GM12878 (cell line): ENCODE data around the gene RORC. TPM values are rescaled to one million over a fixed set of nuclear protein-coding genes. Genes with fewer than 3 reads are reported as not detected.

Experiments used
- ATAC-seq: fragments of 200-7000 bp; cut with Tn5 transposase; 3 replicates; pipeline ENCODE4 v1.9.1; 2020; ENCODE audit warnings: mild to moderate bottlenecking, moderate library complexity
- BruUV-seq: library from RNA; stranded (reverse); fragments of 400-500 nt; replicated peaks from 2 replicates; lab custom pipeline; 2021; lab: Mats Ljungman, UMichigan
- CTCF ChIA-PET: fragments of 300-600 bp; sonication (Branson Sonifier 250); formaldehyde crosslinking; extraction: SDS; loops from one replicate; lab custom pipeline; 2021; ENCODE audit warnings: inconsistent platforms; lab: Yijun Ruan, JAX
- POLR2A ChIA-PET: fragments of 350-600 bp; formaldehyde crosslinking; extraction: SDS; loops from one replicate; lab custom pipeline; 2021; ENCODE audit warnings: inconsistent platforms; lab: Charles Lee
- RAD21 ChIA-PET: fragments of 300-600 bp; sonication (Branson Sonifier 250); formaldehyde crosslinking; loops from one replicate; lab custom pipeline; 2023; ENCODE audit warnings: antibody characterized with exemption; ENCODE audit not compliant: unreplicated experiment; lab: Charles Lee
- SMC1A ChIA-PET: fragments of 300-600 bp; sonication (Branson Sonifier 250); formaldehyde crosslinking; loops from one replicate; lab custom pipeline; 2023; ENCODE audit not compliant: unreplicated experiment, uncharacterized antibody; lab: Charles Lee
- DNase-seq: peaks from one replicate; pipeline ENCODE4 v3.0.0-alpha.2; 2011; ENCODE audit warnings: low read depth, low spot score
- FAIRE-seq: peaks from 3 replicates; lab custom pipeline; 2011; peaks lifted over from hg19 to GRCh38; lab: Jason Lieb, UNC
- H2AFZ ChIP-seq: 2 replicates; pipeline ENCODE4 v1.6.0; 2011; ENCODE audit warnings: low read depth, low read length, control low read depth; ENCODE audit not compliant: control insufficient read depth
- H3K27ac ChIP-seq: 2 replicates; pipeline ENCODE4 v1.5.1; 2011; ENCODE audit warnings: control low read depth; ENCODE audit not compliant: control insufficient read depth, insufficient read depth
- H3K27me3 ChIP-seq, 2 experiments: replicated peaks in 1 of 2; 2 replicates each; pipeline versions ENCODE4 v1.6.0 to v1.6.1; 2011; ENCODE audit warnings: low read length in 1 of 2; ENCODE audit not compliant: control insufficient read depth in 2 of 2, insufficient read depth in 2 of 2
- H3K36me3 ChIP-seq, 2 experiments: 2 replicates each; pipeline ENCODE4 v1.5.1; 2011; ENCODE audit warnings: low read length in 1 of 2; ENCODE audit not compliant: control insufficient read depth in 2 of 2, insufficient read depth in 2 of 2
- H3K4me1 ChIP-seq: 2 replicates; pipeline ENCODE4 v1.6.1; 2011; ENCODE audit warnings: mild to moderate bottlenecking, low read length, moderate library complexity, mixed read lengths; ENCODE audit not compliant: control insufficient read depth, insufficient read depth
- H3K4me2 ChIP-seq: 2 replicates; pipeline ENCODE4 v1.6.0; 2011; ENCODE audit warnings: control low read depth; ENCODE audit not compliant: control insufficient read depth, insufficient read depth
- H3K4me3 ChIP-seq: fragments of 200-600 bp; sonication (generic); 2 replicates; pipeline ENCODE4 v1.5.1; 2016
- H3K79me2 ChIP-seq: 2 replicates; pipeline ENCODE4 v1.6.0; 2011; ENCODE audit warnings: low read length; ENCODE audit not compliant: control insufficient read depth, insufficient read depth
- H3K9ac ChIP-seq: 2 replicates; pipeline ENCODE4 v1.8.0; 2011; ENCODE audit warnings: low read length, control low read depth, mixed read lengths; ENCODE audit not compliant: control insufficient read depth, insufficient read depth
- H3K9me3 ChIP-seq: replicated peaks from 3 replicates; pipeline ENCODE4 v1.5.1; 2011; ENCODE audit warnings: mild to moderate bottlenecking, low read length; ENCODE audit not compliant: control insufficient read depth, insufficient read depth
- H4K20me1 ChIP-seq: 2 replicates; pipeline ENCODE4 v1.6.0; 2011; ENCODE audit not compliant: control insufficient read depth, insufficient read depth
- BHLHE40 ChIP-seq, 2 experiments: fragments of 450-650 bp in 1 of 2; IDR thresholded peaks; 2 replicates each; pipeline ENCODE4 v1.6.1; 2011 to 2017; ENCODE audit warnings: low read depth in 2 of 2, borderline replicate concordance in 1 of 2, improper control_type of control experiment in 1 of 2, low read length in 1 of 2, mild to moderate bottlenecking in 1 of 2
- CEBPB ChIP-seq, 2 experiments: fragments of 150-350 bp in 1 of 2; IDR thresholded peaks; 2 replicates each; pipeline ENCODE4 v1.6.1; 2012 to 2014; ENCODE audit warnings: low read depth in 2 of 2, low read length in 2 of 2, borderline replicate concordance in 1 of 2, inconsistent platforms in 1 of 2
- HDAC2 ChIP-seq: fragments of 200-600 bp; sonication (generic); IDR thresholded peaks from 2 replicates; pipeline ENCODE4 v1.6.1; 2017
- MYB ChIP-seq: fragments of 150-350 bp; IDR thresholded peaks from 2 replicates; pipeline ENCODE4 v1.6.1; 2014; ENCODE audit warnings: mild to moderate bottlenecking, low read depth, low read length, borderline replicate concordance
- RELA ChIP-seq: fragments of 450-650 bp; IDR thresholded peaks from 2 replicates; pipeline ENCODE4 v1.8.0; 2014; ENCODE audit warnings: borderline replicate concordance; ENCODE audit not compliant: partially characterized antibody
- ZNF622 ChIP-seq: fragments of 450-650 bp; IDR thresholded peaks from 2 replicates; pipeline ENCODE4 v1.6.1; 2017; ENCODE audit warnings: mild to moderate bottlenecking, inconsistent platforms
- WGBS: methylation state at CpG from one replicate; pipeline ENCODE4 v1.1.6; 2016; ENCODE audit warnings: low lambda C conversion rate; ENCODE audit not compliant: insufficient replicate concordance, insufficient coverage; ENCODE audit errors: missing lambda C conversion rate; 5-methylcytosine and 5-hydroxymethylcytosine counted together
- in situ Hi-C: fragments of 300-500 bp; cut with MboI; formaldehyde crosslinking; loops from 9 replicates; pipeline ENCODE4 v1.14.3; 2018; ENCODE audit warnings: mixed read lengths
- intact Hi-C: fragments of 100-400 bp; cut with micrococcal nuclease; formaldehyde crosslinking; loops from one replicate; pipeline ENCODE4 v1.14.2; 2022; ENCODE audit not compliant: unreplicated experiment
- polyA plus RNA-seq, 11 experiments: library from polyadenylated mRNA; depleted of rRNA in 4 of 11; unstranded in 6 of 11; stranded (reverse) in 5 of 11; fragments of >200 nt; fragmentation: Nextera tagmentation in 4 of 11; fragmentation: Illumina TruSeq in 1 of 11; extraction: Ambion mirVana in 4 of 11; extraction: Trizol in 1 of 11; gene quantifications; 1 replicate in 1 of 11; 2 replicates in 10 of 11; pipeline versions ENCODE4 v1.2.1 to v1.2.3, GENCODE V29; 2011 to 2016; ENCODE audit warnings: inconsistent platforms in 2 of 11, missing spikeins in 2 of 11, low read depth in 1 of 11
- total RNA-seq, 4 experiments: library from RNA; depleted of rRNA in 3 of 4; stranded (reverse); fragments of >200 nt in 3 of 4; fragmentation: Illumina TruSeq in 1 of 4; extraction: Trizol in 1 of 4; gene quantifications; 2 replicates each; pipeline versions ENCODE4 v1.2.1 to v1.2.3, GENCODE V29; 2013 to 2021
- TF ChIP-seq, protein P1 (sequence below): fragments of 450-650 bp; IDR thresholded peaks from 2 replicates; pipeline ENCODE4 v1.6.1; 2016; ENCODE audit warnings: mild to moderate bottlenecking
- TF ChIP-seq, protein P2 (sequence below): IDR thresholded peaks from 2 replicates; pipeline ENCODE4 v1.6.1; 2011; ENCODE audit warnings: borderline replicate concordance, low read depth, mild to moderate bottlenecking, moderate library complexity, low read length; ENCODE audit not compliant: insufficient read depth, poor library complexity, severe bottlenecking

The RORC gene
- total and polyA plus RNA-seq, 10 of the 15 experiments (the other 5 are each of a cell fraction or from before 2014, with no cell fraction given) = not detected

- POLR2A ChIA-PET = interaction anchor here (0.5 kb wide), 1 partner anchor 1153 kb away, joined by 4 read pairs; no protein-coding TSS in a partner anchor
- RAD21 ChIA-PET = interaction anchor here (0.7 to 1.1 kb wide), 2 partner anchors 9 to 29 kb away, joined by 3 to 4 read pairs; no protein-coding TSS in a partner anchor
- CTCF ChIA-PET = interaction anchor here (1.1 kb wide), 1 partner anchor 9 kb away, joined by 3 read pairs; no protein-coding TSS in a partner anchor
- Histone ChIP-seq H3K36me3 (no peaks in the 10 kb centered on the region), H4K20me1 (no peaks in the 10 kb centered on the region), H3K27me3 (no peaks in the 10 kb centered on the region), H3K9ac (no peak overlapping the region), H3K4me1 (peaks cover 5% of the 10 kb centered on the region), H3K9me3 (no peaks in the 10 kb centered on the region), H2AFZ (no peak overlapping the region), H3K27ac (no peak overlapping the region), H3K79me2 (no peaks in the 10 kb centered on the region), H3K4me2 (no peak overlapping the region), H3K4me3 (no peak overlapping the region)
- no TSS peak for BruUV-seq
- no peak for DNase-seq
- intact Hi-C loops (no loop called here), in situ Hi-C loops (no loop called here)
- WGBS = 0% methylated on average over 7 of the region's 9 CpGs
- no peak for ATAC-seq
- TF ChIP-seq HDAC2 (no peak), MYB (no peak), ZNF622 (no peak), BHLHE40 (IDR thresholded peaks at IDR 0.05; ENCODE audit: borderline replicate concordance in 1 of 2, low read depth in 2 of 2, low read length in 1 of 2) (no peak), CEBPB (IDR thresholded peaks at IDR 0.05; ENCODE audit: borderline replicate concordance in 1 of 2, low read depth in 2 of 2, low read length in 2 of 2) (no peak), RELA (no peak)
- TF ChIP-seq, protein P1, sequence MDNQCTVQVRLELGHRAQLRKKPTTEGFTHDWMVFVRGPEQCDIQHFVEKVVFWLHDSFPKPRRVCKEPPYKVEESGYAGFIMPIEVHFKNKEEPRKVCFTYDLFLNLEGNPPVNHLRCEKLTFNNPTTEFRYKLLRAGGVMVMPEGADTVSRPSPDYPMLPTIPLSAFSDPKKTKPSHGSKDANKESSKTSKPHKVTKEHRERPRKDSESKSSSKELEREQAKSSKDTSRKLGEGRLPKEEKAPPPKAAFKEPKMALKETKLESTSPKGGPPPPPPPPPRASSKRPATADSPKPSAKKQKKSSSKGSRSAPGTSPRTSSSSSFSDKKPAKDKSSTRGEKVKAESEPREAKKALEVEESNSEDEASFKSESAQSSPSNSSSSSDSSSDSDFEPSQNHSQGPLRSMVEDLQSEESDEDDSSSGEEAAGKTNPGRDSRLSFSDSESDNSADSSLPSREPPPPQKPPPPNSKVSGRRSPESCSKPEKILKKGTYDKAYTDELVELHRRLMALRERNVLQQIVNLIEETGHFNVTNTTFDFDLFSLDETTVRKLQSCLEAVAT = no peak
- TF ChIP-seq, protein P2, sequence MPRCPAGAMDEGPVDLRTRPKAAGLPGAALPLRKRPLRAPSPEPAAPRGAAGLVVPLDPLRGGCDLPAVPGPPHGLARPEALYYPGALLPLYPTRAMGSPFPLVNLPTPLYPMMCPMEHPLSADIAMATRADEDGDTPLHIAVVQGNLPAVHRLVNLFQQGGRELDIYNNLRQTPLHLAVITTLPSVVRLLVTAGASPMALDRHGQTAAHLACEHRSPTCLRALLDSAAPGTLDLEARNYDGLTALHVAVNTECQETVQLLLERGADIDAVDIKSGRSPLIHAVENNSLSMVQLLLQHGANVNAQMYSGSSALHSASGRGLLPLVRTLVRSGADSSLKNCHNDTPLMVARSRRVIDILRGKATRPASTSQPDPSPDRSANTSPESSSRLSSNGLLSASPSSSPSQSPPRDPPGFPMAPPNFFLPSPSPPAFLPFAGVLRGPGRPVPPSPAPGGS = no peak
- TF ChIP-seq, all 136 proteins: peak for 0
- SMC1A ChIA-PET = interaction anchor here (1.8 kb wide), 1 partner anchor 10 kb away, joined by 7 read pairs; no protein-coding TSS in a partner anchor
- FAIRE-seq = no peak
These were observed 3.7 kb downstream of the RORC start for GRCh38 chr1:151827853-151828252.
